H1 (cell line): ENCODE measurements around the gene XPO6. TPM values are rescaled to one million over a fixed set of nuclear protein-coding genes. Genes with fewer than 3 reads are reported as not detected.

Experiments
- CTCF ChIA-PET: fragments of 300-600 bp; sonication (Branson Sonifier 250); formaldehyde crosslinking; loops from one replicate; lab custom pipeline; 2021; ENCODE audit not compliant: partially characterized antibody; lab: Charles Lee
- POLR2A ChIA-PET: fragments of 300-600 bp; sonication (Branson Sonifier 250); formaldehyde crosslinking; loops from one replicate; lab custom pipeline; 2021; ENCODE audit warnings: inconsistent platforms; ENCODE audit not compliant: partially characterized antibody; lab: Charles Lee
- DNase-seq, 2 experiments: peaks; one replicate each; pipeline versions ENCODE4 v3.0.0 to v3.0.0-alpha.2; 2010 to 2022; ENCODE audit warnings: low spot score in 2 of 2, low read depth in 1 of 2, mixed read lengths in 1 of 2
- FAIRE-seq: peaks from 2 replicates; lab custom pipeline; 2011; peaks lifted over from hg19 to GRCh38; lab: Jason Lieb, UNC
- H2AFZ ChIP-seq: 2 replicates; pipeline ENCODE4 v1.8.1; 2012; ENCODE audit warnings: low read length, inconsistent platforms
- H2AK5ac ChIP-seq: 2 replicates; pipeline ENCODE4 v1.6.1; 2013; ENCODE audit warnings: low read depth, low read length
- H2BK120ac ChIP-seq: replicated peaks from 2 replicates; pipeline ENCODE3; 2013; ENCODE audit warnings: low read depth, low read length, inconsistent platforms
- H2BK12ac ChIP-seq: 2 replicates; pipeline ENCODE4 v1.6.1; 2013; ENCODE audit warnings: low read depth, low read length
- H2BK15ac ChIP-seq: 2 replicates; pipeline ENCODE4 v1.6.1; 2013; ENCODE audit warnings: low read length
- H2BK20ac ChIP-seq: 2 replicates; pipeline ENCODE4 v1.6.1; 2013; ENCODE audit warnings: low read length
- H2BK5ac ChIP-seq: 2 replicates; pipeline ENCODE4 v1.6.1; 2013; ENCODE audit warnings: low read depth, low read length
- H3K14ac ChIP-seq: 2 replicates; pipeline ENCODE4 v1.6.1; 2013; ENCODE audit warnings: inconsistent platforms; ENCODE audit not compliant: insufficient read length
- H3K18ac ChIP-seq: 2 replicates; pipeline ENCODE4 v1.6.1; 2013; ENCODE audit warnings: low read length; ENCODE audit errors: extremely low read depth
- H3K23ac ChIP-seq: 2 replicates; pipeline ENCODE4 v1.6.1; 2013; ENCODE audit warnings: inconsistent platforms; ENCODE audit not compliant: insufficient read length
- H3K23me2 ChIP-seq: 2 replicates; pipeline ENCODE4 v1.6.1; 2013; ENCODE audit warnings: low read depth, low read length
- H3K27ac ChIP-seq: 2 replicates; pipeline ENCODE4 v1.6.1; 2011; ENCODE audit warnings: low read depth, low read length, inconsistent platforms
- H3K27me3 ChIP-seq, 4 experiments: replicated peaks in 1 of 4; 1 replicate in 1 of 4; 2 replicates in 3 of 4; pipeline versions ENCODE4 v1.6.1 to v1.8.1; 2011 to 2013; ENCODE audit warnings: low read length in 3 of 4, mild to moderate bottlenecking in 3 of 4, inconsistent platforms in 2 of 4, mixed read lengths in 2 of 4, moderate library complexity in 1 of 4; ENCODE audit not compliant: control insufficient read depth in 3 of 4, insufficient read depth in 3 of 4; ENCODE audit errors: extremely low read depth in 1 of 4
- H3K36me3 ChIP-seq, 4 experiments: 2 replicates each; pipeline versions ENCODE4 v1.6.1 to v1.8.1; 2011 to 2013; ENCODE audit warnings: mild to moderate bottlenecking in 4 of 4, low read length in 3 of 4, moderate library complexity in 2 of 4, control low read depth in 1 of 4, inconsistent platforms in 1 of 4; ENCODE audit not compliant: insufficient read depth in 4 of 4, control insufficient read depth in 2 of 4
- H3K4ac ChIP-seq: replicated peaks from 2 replicates; pipeline ENCODE3; 2013; ENCODE audit warnings: low read length, low read depth, mixed read lengths, inconsistent platforms; ENCODE audit not compliant: insufficient read length
- H3K4me1 ChIP-seq, 4 experiments: replicated peaks in 1 of 4; 1 replicate in 1 of 4; 2 replicates in 3 of 4; pipeline versions ENCODE4 v1.6.1 to v1.8.1; 2011 to 2013; ENCODE audit warnings: low read length in 3 of 4, inconsistent platforms in 2 of 4, mixed read lengths in 1 of 4; ENCODE audit not compliant: insufficient read depth in 4 of 4, control insufficient read depth in 3 of 4
- H3K4me2 ChIP-seq, 2 experiments: 2 replicates each; pipeline versions ENCODE4 v1.6.1 to v1.8.1; 2011 to 2013; ENCODE audit warnings: low read depth in 2 of 2, low read length in 2 of 2, control low read depth in 1 of 2, inconsistent platforms in 1 of 2, mild to moderate bottlenecking in 1 of 2; ENCODE audit not compliant: insufficient read depth in 1 of 2
- H3K4me3 ChIP-seq, 4 experiments: fragments of 200-600, 300-600 bp in 1 of 4; sonication (generic), shearing (Covaris generic), sonication (Bioruptor Twin) in 1 of 4; 2 replicates each; pipeline versions ENCODE4 v1.5.1 to v1.8.1; 2011 to 2016; ENCODE audit warnings: low read length in 4 of 4, low read depth in 3 of 4, control low read depth in 2 of 4, inconsistent platforms in 2 of 4, mild to moderate bottlenecking in 2 of 4, mixed read lengths in 1 of 4, moderate library complexity in 1 of 4; ENCODE audit not compliant: insufficient read depth in 2 of 4; ENCODE audit errors: extremely low read depth in 1 of 4
- H3K56ac ChIP-seq: replicated peaks from 2 replicates; pipeline ENCODE3; 2013; ENCODE audit warnings: low read depth, mild to moderate bottlenecking, mixed read lengths, low read length, inconsistent platforms; ENCODE audit not compliant: insufficient read length
- H3K79me1 ChIP-seq: 2 replicates; pipeline ENCODE4 v1.6.1; 2013; ENCODE audit warnings: low read depth, low read length, control low read depth
- H3K79me2 ChIP-seq, 2 experiments: 2 replicates each; pipeline versions ENCODE4 v1.6.1 to v1.8.1; 2012 to 2013; ENCODE audit warnings: low read length in 2 of 2, mild to moderate bottlenecking in 2 of 2, inconsistent platforms in 1 of 2; ENCODE audit not compliant: insufficient read depth in 2 of 2, control insufficient read depth in 1 of 2
- H3K9ac ChIP-seq, 4 experiments: replicated peaks in 1 of 4; 1 replicate in 1 of 4; 2 replicates in 3 of 4; pipeline versions ENCODE4 v1.6.1 to v1.8.1; 2011 to 2013; ENCODE audit warnings: low read depth in 3 of 4, low read length in 3 of 4, control low read depth in 2 of 4, mild to moderate bottlenecking in 2 of 4, moderate library complexity in 2 of 4, inconsistent platforms in 1 of 4; ENCODE audit errors: extremely low read depth in 1 of 4
- H3K9me3 ChIP-seq, 2 experiments: 2 replicates each; pipeline versions ENCODE4 v1.6.1 to v1.8.1; 2012 to 2013; ENCODE audit warnings: mild to moderate bottlenecking in 2 of 2, moderate library complexity in 2 of 2, control low read depth in 1 of 2, inconsistent platforms in 1 of 2, low read depth in 1 of 2, low read length in 1 of 2, mixed read lengths in 1 of 2; ENCODE audit not compliant: insufficient read depth in 2 of 2
- H4K20me1 ChIP-seq, 2 experiments: replicated peaks in 1 of 2; 2 replicates each; pipeline versions ENCODE3 to v1.8.1; 2011 to 2013; ENCODE audit warnings: inconsistent platforms in 2 of 2, low read length in 2 of 2, mild to moderate bottlenecking in 1 of 2; ENCODE audit not compliant: insufficient read depth in 2 of 2, control insufficient read depth in 1 of 2
- H4K5ac ChIP-seq: 2 replicates; pipeline ENCODE4 v1.6.1; 2013; ENCODE audit warnings: low read length, low read depth, mixed read lengths, inconsistent platforms; ENCODE audit not compliant: insufficient read length
- H4K8ac ChIP-seq: 2 replicates; pipeline ENCODE4 v1.8.0; 2013; ENCODE audit warnings: mild to moderate bottlenecking, moderate library complexity, low read length, inconsistent platforms; ENCODE audit not compliant: insufficient read depth; ENCODE audit errors: extremely low read depth
- H4K91ac ChIP-seq: replicated peaks from 2 replicates; pipeline ENCODE3; 2013; ENCODE audit warnings: low read length, mixed read lengths, inconsistent platforms; ENCODE audit not compliant: insufficient read length
- BRCA1 ChIP-seq: IDR thresholded peaks from 2 replicates; pipeline ENCODE4 v1.6.1; 2012; ENCODE audit warnings: low read depth, low read length, improper control_type of control experiment
- CHD2 ChIP-seq: IDR thresholded peaks from 2 replicates; pipeline ENCODE4 v1.6.1; 2012; ENCODE audit warnings: low read length, improper control_type of control experiment
- HDAC2 ChIP-seq, 2 experiments: fragments of 300-600 bp in 1 of 2; sonication (generic) in 1 of 2; IDR thresholded peaks; 2 replicates each; pipeline ENCODE4 v1.6.1; 2011 to 2012; ENCODE audit warnings: low read depth in 2 of 2, low read length in 2 of 2, mild to moderate bottlenecking in 2 of 2, moderate library complexity in 2 of 2, borderline replicate concordance in 1 of 2, inconsistent platforms in 1 of 2
- JUN ChIP-seq: IDR thresholded peaks from 2 replicates; pipeline ENCODE4 v1.6.1; 2011; ENCODE audit warnings: low read depth, mild to moderate bottlenecking, improper control_type of control experiment, low read length
- KDM4A ChIP-seq: IDR thresholded peaks from one replicate; pipeline ENCODE4 v1.7.1; 2012; ENCODE audit warnings: low read depth, mild to moderate bottlenecking, moderate library complexity, low read length, inconsistent platforms; ENCODE audit not compliant: severe bottlenecking
- RNF2 ChIP-seq: fragments of 200-900, 300-1000 bp; sonication (generic); IDR thresholded peaks from 2 replicates; pipeline ENCODE4 v1.7.1; 2016; ENCODE audit warnings: borderline replicate concordance, low read depth, mild to moderate bottlenecking, antibody characterized with exemption, low read length; ENCODE audit not compliant: poor library complexity, severe bottlenecking; ENCODE audit errors: missing control alignments
- TAF7 ChIP-seq: optimal IDR thresholded peaks from 2 replicates; pipeline ENCODE3; 2011; ENCODE audit warnings: low read depth, mild to moderate bottlenecking, inconsistent platforms, low read length, moderate library complexity, borderline replicate concordance
- TBP ChIP-seq: IDR thresholded peaks from 2 replicates; pipeline ENCODE4 v1.6.1; 2011; ENCODE audit warnings: low read depth, low read length, improper control_type of control experiment
- TCF12 ChIP-seq: IDR thresholded peaks from 2 replicates; pipeline ENCODE4 v1.6.1; 2011; ENCODE audit warnings: low read depth, mild to moderate bottlenecking, low read length
- YY1 ChIP-seq: IDR thresholded peaks from 2 replicates; pipeline ENCODE4 v1.6.1; 2011; ENCODE audit warnings: low read depth, mild to moderate bottlenecking, low read length
- WGBS, 2 experiments: shearing (Covaris generic) in 1 of 2; methylation state at CpG; one replicate each; pipeline versions ENCODE4 v1.1.6 to v1.1.7; 2013 to 2015; ENCODE audit warnings: low lambda C conversion rate in 2 of 2, mixed read lengths in 2 of 2, inconsistent platforms in 1 of 2, low coverage in 1 of 2, missing lambda C conversion rate in 1 of 2; ENCODE audit not compliant: insufficient replicate concordance in 2 of 2, insufficient coverage in 1 of 2, insufficient read length in 1 of 2; ENCODE audit errors: extremely low coverage in 1 of 2, missing lambda C conversion rate in 1 of 2; 5-methylcytosine and 5-hydroxymethylcytosine counted together
- polyA plus RNA-seq, 7 experiments: library from polyadenylated mRNA; depleted of rRNA in 3 of 7; stranded (reverse) in 5 of 7; unstranded in 2 of 7; fragments of >200 nt in 5 of 7; fragments of 200-250 nt in 2 of 7; gene quantifications; 1 replicate in 5 of 7; 2 replicates in 1 of 7; 4 replicates in 1 of 7; pipeline versions ENCODE4 v1.2.1 to v1.2.3, GENCODE V29; 2011 to 2013; ENCODE audit warnings: missing spikeins in 2 of 7, mixed read lengths in 2 of 7
- total RNA-seq: library from RNA; stranded (reverse); fragmentation: NEBNext Ultra II Directional; extraction: Animal tissue kit (Norgen Biotek cat#: 25700); gene quantifications from 2 replicates; pipeline ENCODE4 v1.2.1, GENCODE V29; 2021

The XPO6 gene
- total and polyA plus RNA-seq, 2 of the 8 experiments (the other 6 are each of a cell fraction or from before 2014, with no cell fraction given), result 152 to 254 TPM

DNA sequence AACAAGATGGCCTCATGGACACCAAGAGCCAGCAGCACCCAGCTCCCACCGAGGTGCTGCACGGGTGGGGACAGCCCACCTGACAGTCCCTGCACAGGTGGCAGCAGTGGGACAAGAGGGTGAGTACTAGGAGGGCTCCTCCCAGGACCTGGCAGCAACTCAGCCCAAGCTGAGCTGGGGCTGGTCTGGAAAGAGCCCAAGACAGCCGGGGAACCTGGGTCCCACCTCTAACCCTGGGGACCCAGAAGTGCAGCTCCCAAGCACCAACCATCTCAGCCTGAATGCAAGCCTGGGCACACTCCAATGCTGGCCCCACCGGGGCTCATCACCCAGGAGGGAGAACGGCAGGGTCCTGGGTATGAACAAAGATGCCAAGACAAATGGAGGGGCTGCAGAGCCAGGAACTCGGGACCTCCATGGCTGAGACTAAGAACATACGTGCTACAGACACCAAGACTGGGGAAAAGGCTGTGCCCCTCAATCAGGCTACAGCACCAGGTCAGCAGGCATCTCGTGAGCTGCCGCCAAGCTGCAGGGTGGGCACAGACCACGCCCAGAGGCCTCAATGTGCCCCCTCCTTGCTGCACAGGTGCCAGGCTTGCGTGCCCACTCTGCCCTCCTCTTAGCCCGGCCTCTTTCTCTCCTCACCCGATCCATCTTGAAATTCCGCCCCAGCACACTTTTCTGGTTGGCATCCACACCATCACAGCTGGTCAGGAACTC is 110.8 kb downstream of the XPO6 start:
- Histone ChIP-seq H2BK12ac (no peak overlapping the region), H3K79me2 (no peaks in the 10 kb centered on the region), H2BK120ac (no peak overlapping the region), H3K4me3 (no peak overlapping the region), H4K8ac (no peak overlapping the region), H3K4ac (no peak overlapping the region), H2AK5ac (no peak overlapping the region), H4K5ac (no peak overlapping the region), H3K27ac (no peak overlapping the region), H3K23ac (no peak overlapping the region), H2BK15ac (no peak overlapping the region), H4K20me1 (peaks cover under 1 to 12% of the 10 kb centered on the region in 2 experiments), H3K79me1 (no peaks in the 10 kb centered on the region; the same call in 1 of the 2 replicates), H3K56ac (no peak overlapping the region), H3K36me3 (peaks cover 30 to 71% (median 53%) of the 10 kb centered on the region in 4 experiments), H2BK5ac (no peak overlapping the region), H3K27me3 (no peaks in the 10 kb centered on the region), H3K4me2 (no peak overlapping the region), H2AFZ (no peak overlapping the region), H3K23me2 (no peaks in the 10 kb centered on the region), H4K91ac (no peak overlapping the region), H3K18ac (no peak overlapping the region), H3K9ac (no peak overlapping the region), H2BK20ac (no peak overlapping the region), H3K4me1 (no peaks in the 10 kb centered on the region), H3K14ac (no peak overlapping the region), H3K9me3 (no peaks in the 10 kb centered on the region)
- DNase-seq (no peak), FAIRE-seq (no peak)
- WGBS, 2 experiments, result 93% methylated on average over 14 of the region's 14 CpGs; no CpG with 5 or more reads in 1 of the 2 experiments
- TF ChIP-seq KDM4A (no peak), JUN (no peak), RNF2 (no peak), CHD2 (no peak), YY1 (no peak), TCF12 (no peak), TAF7 (no peak), HDAC2 (IDR thresholded peaks at IDR 0.05; ENCODE audit: borderline replicate concordance in 1 of 2, low read depth in 2 of 2, low read length in 2 of 2) (no peak), BRCA1 (no peak), TBP (no peak)
- ChIA-PET CTCF (interaction anchor here (1.3 to 2.2 kb wide), 2 partner anchors 10 to 30 kb away, joined by 3 to 9 read pairs; no protein-coding TSS in a partner anchor), POLR2A (interaction anchor here (0.6 kb wide), 1 partner anchor 50 kb away, joined by 3 read pairs; no protein-coding TSS in a partner anchor)
